Esophagus squamous epithelium (tissue), 4 donors: ENCODE results near the gene PFDN1.

Experiments
- POLR2A ChIP-seq, 4 donors: fragments of 450-650 bp; IDR thresholded peaks; one replicate each; pipeline ENCODE4 v1.6.1; 2017; ENCODE audit warnings: antibody characterized with exemption in 4 of 4, mild to moderate bottlenecking in 4 of 4, moderate library complexity in 3 of 4
- TF ChIP-seq, protein P1 (sequence below), 6 experiments: fragments of 450-650 bp in 4 of 6; fragments of 200-600 bp in 2 of 6; sonication (generic) in 2 of 6; IDR thresholded peaks; one replicate each; pipeline ENCODE4 v1.5.1; 2016 to 2019; ENCODE audit warnings: antibody characterized with exemption in 6 of 6, mild to moderate bottlenecking in 4 of 6, moderate library complexity in 4 of 6

DNA sequence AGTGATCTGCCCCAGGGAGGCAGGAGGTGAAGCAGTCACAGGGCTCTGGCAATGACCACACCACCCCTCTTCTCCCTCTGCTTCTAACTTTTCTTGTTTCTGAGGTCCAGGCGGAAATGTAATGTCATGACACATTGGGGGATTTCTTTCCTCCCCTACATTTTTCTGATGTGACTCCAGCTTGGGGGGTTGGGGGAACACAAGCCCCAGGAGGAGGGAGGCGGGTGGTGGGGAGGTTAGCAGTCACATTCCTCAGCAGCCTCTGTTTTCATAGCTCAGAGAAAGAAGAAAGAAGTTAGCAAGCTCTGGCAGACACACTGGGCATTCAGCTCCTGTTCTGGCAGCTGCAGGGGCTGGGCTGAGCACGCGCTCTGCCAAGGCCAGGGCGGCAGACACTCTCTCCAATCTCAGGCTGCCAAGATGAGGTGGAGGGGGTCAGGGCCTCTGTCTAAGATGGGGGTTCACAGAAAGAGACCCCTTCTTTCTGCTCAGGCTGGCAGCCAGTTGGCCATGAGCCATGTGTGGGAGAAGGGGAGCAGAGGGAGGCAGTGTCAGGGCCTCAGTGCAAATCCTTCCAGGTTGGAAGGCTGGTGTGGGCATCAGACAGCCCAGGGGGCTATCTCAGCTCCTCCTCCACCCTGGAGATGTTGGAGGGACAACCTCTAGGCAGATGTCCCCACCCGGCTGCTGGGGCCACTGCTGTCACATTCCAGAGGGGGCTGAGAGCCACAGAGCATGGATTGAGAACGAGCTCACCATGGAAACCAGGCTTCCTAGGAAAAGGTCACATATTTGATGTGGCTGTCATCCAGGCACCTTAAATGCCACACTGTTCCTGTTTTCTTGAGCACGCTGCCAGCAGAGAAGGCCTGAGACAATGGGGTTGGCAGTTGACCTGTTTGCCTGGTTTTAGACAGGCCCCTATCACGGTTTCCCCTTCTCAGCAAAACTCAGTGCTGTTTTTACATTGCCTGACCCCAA is 20.1 kb upstream of the PFDN1 start:
- TF ChIP-seq, protein P1, sequence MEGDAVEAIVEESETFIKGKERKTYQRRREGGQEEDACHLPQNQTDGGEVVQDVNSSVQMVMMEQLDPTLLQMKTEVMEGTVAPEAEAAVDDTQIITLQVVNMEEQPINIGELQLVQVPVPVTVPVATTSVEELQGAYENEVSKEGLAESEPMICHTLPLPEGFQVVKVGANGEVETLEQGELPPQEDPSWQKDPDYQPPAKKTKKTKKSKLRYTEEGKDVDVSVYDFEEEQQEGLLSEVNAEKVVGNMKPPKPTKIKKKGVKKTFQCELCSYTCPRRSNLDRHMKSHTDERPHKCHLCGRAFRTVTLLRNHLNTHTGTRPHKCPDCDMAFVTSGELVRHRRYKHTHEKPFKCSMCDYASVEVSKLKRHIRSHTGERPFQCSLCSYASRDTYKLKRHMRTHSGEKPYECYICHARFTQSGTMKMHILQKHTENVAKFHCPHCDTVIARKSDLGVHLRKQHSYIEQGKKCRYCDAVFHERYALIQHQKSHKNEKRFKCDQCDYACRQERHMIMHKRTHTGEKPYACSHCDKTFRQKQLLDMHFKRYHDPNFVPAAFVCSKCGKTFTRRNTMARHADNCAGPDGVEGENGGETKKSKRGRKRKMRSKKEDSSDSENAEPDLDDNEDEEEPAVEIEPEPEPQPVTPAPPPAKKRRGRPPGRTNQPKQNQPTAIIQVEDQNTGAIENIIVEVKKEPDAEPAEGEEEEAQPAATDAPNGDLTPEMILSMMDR (IDR thresholded peaks at IDR 0.05), result no peak
- TF ChIP-seq POLR2A (IDR thresholded peaks at IDR 0.05), result no peak
